Thyroid gland (tissue), 4 donors: ENCODE results near the gene LPP.

Source experiments
- CTCF ChIP-seq, 6 experiments: fragments of 200-600 bp in 3 of 6; fragments of 450-650 bp in 3 of 6; sonication (generic) in 3 of 6; IDR thresholded peaks; one replicate each; pipeline ENCODE4 v1.5.1; 2016 to 2019; ENCODE audit warnings: antibody characterized with exemption in 6 of 6, mild to moderate bottlenecking in 2 of 6, inconsistent platforms in 1 of 6, moderate library complexity in 1 of 6
- POLR2A ChIP-seq, 2 donors: fragments of 450-650 bp; IDR thresholded peaks; one replicate each; pipeline ENCODE4 v1.6.1; 2017; ENCODE audit warnings: antibody characterized with exemption in 2 of 2, mild to moderate bottlenecking in 2 of 2, moderate library complexity in 1 of 2

- TF ChIP-seq CTCF (IDR thresholded peaks at IDR 0.05) (no peak), POLR2A (IDR thresholded peaks at IDR 0.05) (no peak)
Measured at GRCh38 chr3:188231456-188231855, 77.5 kb downstream of the LPP start.
